HK-2 (cell line): Measurements from ENCODE around the gene PTPRN2.
"Not testable (repeated sequence)": the region's sequence is repeated elsewhere in the genome, so short reads cannot be mapped to it uniquely, and the experiment has no call there.

Source experiments
- DNase-seq: peaks from one replicate; pipeline ENCODE4 v3.0.0-alpha.2; 2018; ENCODE audit not compliant: unreplicated experiment

The PTPRN2 gene

GRCh38 chr7:158550886-158551452 lies 36.7 kb downstream of the PTPRN2 start:
- no peak for DNase-seq

GRCh38 chr7:158550394-158550700 lies 37.3 kb downstream of the PTPRN2 start:
- DNase-seq = no peak

GRCh38 chr7:158549616-158550393 lies 37.8 kb downstream of the PTPRN2 start:
- DNase-seq = no peak

- DNase-seq = no peak
These were observed 38.4 kb downstream of the PTPRN2 start for GRCh38 chr7:158549176-158549615.

- no peak for DNase-seq
These were observed 38.9 kb downstream of the PTPRN2 start for GRCh38 chr7:158548726-158549125.

- DNase-seq = no peak
These were observed 39.8 kb downstream of the PTPRN2 start for GRCh38 chr7:158547817-158548216.

GRCh38 chr7:158546626-158547025 lies 41.0 kb downstream of the PTPRN2 start:
- no peak for DNase-seq

GRCh38 chr7:158546214-158546613 lies 41.4 kb downstream of the PTPRN2 start:
- DNase-seq = no peak

GRCh38 chr7:158544708-158545107 lies 42.9 kb downstream of the PTPRN2 start:
- DNase-seq = no peak

- no peak for DNase-seq
These were observed 43.8 kb downstream of the PTPRN2 start for GRCh38 chr7:158543840-158544239.

GRCh38 chr7:158542651-158543566 lies 44.7 kb downstream of the PTPRN2 start:
- DNase-seq = no peak

GRCh38 chr7:158541346-158542010 lies 46.1 kb downstream of the PTPRN2 start:
- no peak for DNase-seq

GRCh38 chr7:158539711-158540146 lies 47.9 kb downstream of the PTPRN2 start:
- no peak for DNase-seq

GRCh38 chr7:158538156-158538946 lies 49.3 kb downstream of the PTPRN2 start:
- no peak for DNase-seq

GRCh38 chr7:158537516-158537882 lies 50.1 kb downstream of the PTPRN2 start:
- DNase-seq = no peak

- no peak for DNase-seq
These were observed 50.6 kb downstream of the PTPRN2 start for GRCh38 chr7:158536871-158537515.

- no peak for DNase-seq
These were observed 52.5 kb downstream of the PTPRN2 start for GRCh38 chr7:158535079-158535478.

- DNase-seq = no peak
These were observed 53.0 kb downstream of the PTPRN2 start for GRCh38 chr7:158534598-158534997.

- not testable (repeated sequence) for DNase-seq
These were observed 53.5 kb downstream of the PTPRN2 start for GRCh38 chr7:158534134-158534515.

GRCh38 chr7:158533386-158534133 lies 54.1 kb downstream of the PTPRN2 start:
- DNase-seq = no peak
